HTERT RPE-1 (cell line): ENCODE measurements around the gene CPLANE2.
"Not testable (repeated sequence)": the region's sequence is repeated elsewhere in the genome, so short reads cannot be mapped to it uniquely, and the experiment has no call there.

ENCODE experiments used
- in situ Hi-C: fragments of 300-500 bp; cut with MboI; formaldehyde crosslinking; loops from 4 replicates; pipeline ENCODE4 v1.14.3; 2020; ENCODE audit warnings: low sequenced_read_pairs

Gene CPLANE2

GRCh38 chr1:16249596-16250241, 12.7 kb upstream of the CPLANE2 start:
- in situ Hi-C loops = no loop called here

- in situ Hi-C loops = no loop called here
Observed at GRCh38 chr1:16248603-16249516, 11.9 kb upstream of the CPLANE2 start.

- in situ Hi-C loops = no loop called here
Observed at GRCh38 chr1:16248007-16248436, 11.0 kb upstream of the CPLANE2 start.

GRCh38 chr1:16247441-16247840, 10.5 kb upstream of the CPLANE2 start:
- in situ Hi-C loops = no loop called here

GRCh38 chr1:16246961-16247360, 10.0 kb upstream of the CPLANE2 start:
- in situ Hi-C loops = no loop called here

GRCh38 chr1:16246239-16246638, 9.3 kb upstream of the CPLANE2 start:
- in situ Hi-C loops = not testable (repeated sequence)

GRCh38 chr1:16245476-16246196, 8.7 kb upstream of the CPLANE2 start:
- in situ Hi-C loops = no loop called here

- in situ Hi-C loops = no loop called here
Observed at GRCh38 chr1:16244650-16245285, 7.8 kb upstream of the CPLANE2 start.

- in situ Hi-C loops = no loop called here
Observed at GRCh38 chr1:16243936-16244649, 7.1 kb upstream of the CPLANE2 start.

- in situ Hi-C loops = no loop called here
Observed at GRCh38 chr1:16243215-16243610, 6.2 kb upstream of the CPLANE2 start.

GRCh38 chr1:16242556-16243214, 5.7 kb upstream of the CPLANE2 start:
- in situ Hi-C loops = no loop called here

GRCh38 chr1:16241221-16241708, 4.3 kb upstream of the CPLANE2 start:
- in situ Hi-C loops = no loop called here

- in situ Hi-C loops = no loop called here
Observed at GRCh38 chr1:16239972-16240491, 3.0 kb upstream of the CPLANE2 start.

GRCh38 chr1:16237343-16237830, 404 bp upstream of the CPLANE2 start:
- in situ Hi-C loops = no loop called here

GRCh38 chr1:16235944-16236510, 956 bp downstream of the CPLANE2 start:
- in situ Hi-C loops = no loop called here

- in situ Hi-C loops = no loop called here
Observed at GRCh38 chr1:16235347-16235746, 1.6 kb downstream of the CPLANE2 start.

GRCh38 chr1:16233431-16233830, 3.6 kb downstream of the CPLANE2 start:
- in situ Hi-C loops = no loop called here

- in situ Hi-C loops = no loop called here
Observed at GRCh38 chr1:16232316-16232710, 4.7 kb downstream of the CPLANE2 start.
